Testis (tissue), 3 donors: ENCODE measurements around the gene KCNIP1. TPM values are rescaled to one million over a fixed set of nuclear protein-coding genes. Genes with fewer than 3 reads are reported as not detected.

Source experiments
- DNase-seq: peaks from one replicate; pipeline ENCODE4 v3.0.0-alpha.2; 2019
- H3K27ac ChIP-seq, 2 donors: fragments of 200-600 bp; sonication (generic); one replicate each; pipeline ENCODE4 v1.5.1; 2019
- H3K27me3 ChIP-seq: fragments of 200-600 bp; sonication (generic); one replicate; pipeline ENCODE4 v1.5.1; 2019
- H3K36me3 ChIP-seq: fragments of 200-600 bp; sonication (generic); one replicate; pipeline ENCODE4 v1.5.1; 2017; ENCODE audit warnings: low read depth; ENCODE audit errors: missing control alignments
- H3K4me1 ChIP-seq: fragments of 200-600 bp; sonication (generic); one replicate; pipeline ENCODE4 v1.5.1; 2019
- H3K4me3 ChIP-seq, 2 donors: fragments of 200-600 bp; sonication (generic); one replicate each; pipeline ENCODE4 v1.5.1; 2017 to 2019
- H3K9me3 ChIP-seq: fragments of 200-600 bp; sonication (generic); one replicate; pipeline ENCODE4 v1.5.1; 2017
- POLR2A ChIP-seq: fragments of 450-650 bp; IDR thresholded peaks from one replicate; pipeline ENCODE4 v1.6.1; 2017; ENCODE audit warnings: antibody characterized with exemption, mild to moderate bottlenecking, moderate library complexity
- WGBS, 2 donors: methylation state at CpG; one replicate each; pipeline ENCODE4 v1.1.5; 2018; 5-methylcytosine and 5-hydroxymethylcytosine counted together
- intact Hi-C: fragments of 100-400 bp; cut with DNase I; formaldehyde crosslinking; loops from one replicate; pipeline ENCODE4 v1.15.1; 2023; ENCODE audit warnings: low total_unique reads
- polyA plus RNA-seq: library from polyadenylated mRNA; stranded (reverse); fragments of 350-450 nt; fragmentation: Illumina TruSeq; extraction: RNeasy Lipid Tissue Mini Kit (QIAGEN cat#74804); gene quantifications from one replicate; pipeline ENCODE4 v1.2.3, GENCODE V29; 2014; ENCODE audit warnings: low read depth, low replicate concordance; ENCODE audit not compliant: insufficient read depth
- total RNA-seq, 2 donors: library from RNA; depleted of rRNA; stranded (reverse); fragments of >200 nt; gene quantifications; one replicate each; pipeline ENCODE4 v1.2.3, GENCODE V29; 2016
- TF ChIP-seq, protein P1 (sequence below), 3 experiments: fragments of 450-650 bp in 2 of 3; fragments of 200-600 bp in 1 of 3; sonication (generic) in 1 of 3; IDR thresholded peaks; one replicate each; pipeline ENCODE4 v1.5.1; 2016 to 2019; ENCODE audit warnings: antibody characterized with exemption in 3 of 3, mild to moderate bottlenecking in 2 of 3, moderate library complexity in 1 of 3

KCNIP1 gene
- total and polyA plus RNA-seq, 3 donors from 2014 or later: 5.9 to 14.8 (median 13.4) TPM

DNA sequence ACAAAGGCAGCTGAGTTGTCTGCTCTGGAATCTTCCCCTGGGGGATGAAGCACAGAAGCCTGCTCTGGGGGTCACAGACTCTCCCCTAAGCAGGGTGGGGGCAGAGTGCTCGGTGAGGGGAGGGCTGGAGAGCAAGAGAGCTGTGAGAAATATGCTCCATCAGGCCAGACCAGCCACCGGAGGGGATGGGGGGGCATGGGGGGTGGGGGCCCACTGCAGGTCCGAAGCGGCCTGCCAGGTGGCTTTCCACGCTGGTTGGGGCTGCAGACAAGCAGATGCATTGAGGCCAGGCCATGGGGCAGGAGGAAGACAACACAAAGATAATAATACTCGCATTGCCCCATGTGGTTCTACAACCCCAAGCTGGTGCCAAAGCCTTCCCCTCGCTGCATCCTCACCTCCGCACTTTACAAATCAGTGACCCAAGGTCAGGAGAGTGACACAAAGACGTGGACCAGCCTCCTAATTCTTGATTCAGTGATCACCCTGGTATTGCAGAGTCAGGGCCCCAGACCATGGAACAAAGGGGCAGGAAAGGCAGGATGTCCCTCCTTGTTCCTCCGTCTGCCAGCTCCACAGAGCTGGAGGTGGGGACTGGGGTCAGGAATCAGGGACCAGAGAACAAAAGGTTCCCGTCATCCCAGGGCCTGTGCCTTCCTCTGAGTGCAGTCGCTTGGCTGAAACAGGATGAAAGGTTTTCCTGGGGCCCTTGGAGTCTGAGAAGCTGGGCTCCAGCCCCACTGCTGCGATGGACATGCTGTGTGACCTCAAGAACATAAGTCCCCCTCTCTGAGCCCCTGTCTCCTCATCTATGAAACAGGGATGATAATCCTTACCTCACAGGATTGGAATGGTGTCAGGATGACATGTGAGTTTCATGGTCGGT lies 242.5 kb downstream of the KCNIP1 start:
- H3K36me3 ChIP-seq: no peaks in the 10 kb centered on the region
- H3K4me3 ChIP-seq: no peak overlapping the region
- H3K4me1 ChIP-seq: peaks cover 9% of the 10 kb centered on the region
- 68 to 77% methylated on average over 9 to 14 of the region's 14 CpGs for WGBS, 2 donors
- TF ChIP-seq, protein P1, sequence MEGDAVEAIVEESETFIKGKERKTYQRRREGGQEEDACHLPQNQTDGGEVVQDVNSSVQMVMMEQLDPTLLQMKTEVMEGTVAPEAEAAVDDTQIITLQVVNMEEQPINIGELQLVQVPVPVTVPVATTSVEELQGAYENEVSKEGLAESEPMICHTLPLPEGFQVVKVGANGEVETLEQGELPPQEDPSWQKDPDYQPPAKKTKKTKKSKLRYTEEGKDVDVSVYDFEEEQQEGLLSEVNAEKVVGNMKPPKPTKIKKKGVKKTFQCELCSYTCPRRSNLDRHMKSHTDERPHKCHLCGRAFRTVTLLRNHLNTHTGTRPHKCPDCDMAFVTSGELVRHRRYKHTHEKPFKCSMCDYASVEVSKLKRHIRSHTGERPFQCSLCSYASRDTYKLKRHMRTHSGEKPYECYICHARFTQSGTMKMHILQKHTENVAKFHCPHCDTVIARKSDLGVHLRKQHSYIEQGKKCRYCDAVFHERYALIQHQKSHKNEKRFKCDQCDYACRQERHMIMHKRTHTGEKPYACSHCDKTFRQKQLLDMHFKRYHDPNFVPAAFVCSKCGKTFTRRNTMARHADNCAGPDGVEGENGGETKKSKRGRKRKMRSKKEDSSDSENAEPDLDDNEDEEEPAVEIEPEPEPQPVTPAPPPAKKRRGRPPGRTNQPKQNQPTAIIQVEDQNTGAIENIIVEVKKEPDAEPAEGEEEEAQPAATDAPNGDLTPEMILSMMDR (IDR thresholded peaks at IDR 0.05): no peak
- TF ChIP-seq POLR2A: no peak
- intact Hi-C loops: no loop called here
- H3K9me3 ChIP-seq: no peaks in the 10 kb centered on the region
- DNase-seq: no peak
- H3K27me3 ChIP-seq: no peaks in the 10 kb centered on the region
- no peak overlapping the region for H3K27ac ChIP-seq

DNA sequence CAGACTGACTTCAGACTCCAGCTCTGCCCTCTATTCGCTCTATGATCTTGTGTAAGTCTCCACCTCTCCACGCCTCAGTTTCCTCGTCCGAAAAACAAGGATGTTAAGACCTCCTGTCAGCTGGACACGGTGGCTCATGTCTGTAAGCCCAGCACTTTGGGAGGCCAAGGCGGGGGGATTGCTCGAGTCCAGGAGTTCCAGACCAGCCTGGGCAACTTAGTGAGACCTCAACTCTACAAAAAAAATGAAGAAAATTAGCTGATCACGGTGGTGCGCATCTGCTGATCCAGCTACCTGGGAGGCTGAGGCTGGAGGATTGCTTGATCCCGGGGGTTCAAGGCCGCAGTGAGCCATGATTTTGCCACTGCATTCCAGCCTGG lies 243.1 kb downstream of the KCNIP1 start:
- intact Hi-C loops: no loop called here
- TF ChIP-seq POLR2A: no peak
- TF ChIP-seq, protein P1 (IDR thresholded peaks at IDR 0.05): no peak
- H3K4me3 ChIP-seq: no peak overlapping the region
- no peak overlapping the region for H3K27ac ChIP-seq
- no peaks in the 10 kb centered on the region for H3K9me3 ChIP-seq
- H3K27me3 ChIP-seq: no peaks in the 10 kb centered on the region
- peaks cover 9% of the 10 kb centered on the region for H3K4me1 ChIP-seq
- H3K36me3 ChIP-seq: no peaks in the 10 kb centered on the region
- WGBS, 2 donors: 91 to 94% methylated on average over 11 of the region's 11 CpGs
- DNase-seq: no peak

DNA sequence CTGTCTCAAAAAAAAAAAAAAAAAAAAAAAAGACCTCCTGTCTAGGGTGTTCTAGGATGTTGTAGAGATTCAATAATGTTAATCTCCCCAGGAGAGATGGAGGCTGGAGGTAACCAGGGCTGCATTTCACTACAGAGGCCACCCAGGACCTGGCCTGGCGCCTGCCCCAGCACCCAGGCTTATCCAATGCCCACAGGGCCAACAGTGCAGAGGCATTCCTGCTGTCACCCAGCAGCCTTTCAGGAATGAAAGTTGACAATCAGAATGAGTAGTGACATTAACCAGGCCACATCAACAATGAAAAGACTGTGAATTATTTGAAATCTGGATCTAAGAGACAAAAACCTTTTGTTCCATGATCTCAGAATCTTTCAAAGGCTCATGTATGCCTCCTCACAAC lies 243.5 kb downstream of the KCNIP1 start:
- H3K4me3 ChIP-seq: no peak overlapping the region
- intact Hi-C loops: no loop called here
- no peaks in the 10 kb centered on the region for H3K36me3 ChIP-seq
- H3K27ac ChIP-seq: no peak overlapping the region
- TF ChIP-seq, protein P1 (IDR thresholded peaks at IDR 0.05): no peak
- no peaks in the 10 kb centered on the region for H3K27me3 ChIP-seq
- DNase-seq: no peak
- 89 to 100% methylated on average over 1 of the region's 1 CpG for WGBS, 2 donors
- peaks cover 9% of the 10 kb centered on the region for H3K4me1 ChIP-seq
- no peaks in the 10 kb centered on the region for H3K9me3 ChIP-seq

DNA sequence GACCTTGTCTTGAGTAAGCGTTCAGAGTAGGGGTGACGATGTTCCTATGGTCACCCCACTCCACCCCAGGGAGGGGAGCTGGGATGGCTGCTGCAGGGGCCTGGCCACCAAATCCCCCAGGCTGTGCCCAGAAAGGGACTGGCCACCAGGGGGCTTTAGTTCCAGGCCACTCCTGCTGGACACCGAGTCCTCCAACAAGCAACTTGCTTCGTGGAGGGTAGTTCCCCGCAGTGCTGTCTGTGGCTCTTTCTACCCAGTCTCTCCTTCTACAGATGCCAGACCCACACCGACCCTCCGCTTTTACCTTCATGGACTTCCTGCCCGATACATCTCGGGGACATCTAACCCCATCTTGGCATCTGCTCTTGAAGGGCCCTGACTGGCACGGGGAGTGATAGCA lies 244.0 kb downstream of the KCNIP1 start:
- H3K9me3 ChIP-seq: no peaks in the 10 kb centered on the region
- WGBS, 2 donors: 88 to 90% methylated on average over 10 of the region's 10 CpGs
- peaks cover 9% of the 10 kb centered on the region for H3K4me1 ChIP-seq
- no peaks in the 10 kb centered on the region for H3K36me3 ChIP-seq
- H3K4me3 ChIP-seq: no peak overlapping the region
- H3K27me3 ChIP-seq: no peaks in the 10 kb centered on the region
- TF ChIP-seq, protein P1 (IDR thresholded peaks at IDR 0.05): peak in 2 of 3 experiments; percentile 18 to 31
- no peak for TF ChIP-seq POLR2A
- intact Hi-C loops: no loop called here
- H3K27ac ChIP-seq: no peak overlapping the region
- DNase-seq: no peak
